ENCODE data around the gene CUEDC2. TPM values are rescaled to one million over a fixed set of nuclear protein-coding genes. Genes with fewer than 3 reads are reported as not detected.
A peak's percentile ranks its signal among the peaks of the same experiment; 100 is the strongest.

Gene CUEDC2
- total and polyA plus RNA-seq, 5 donors = 68.7 to 94.6 (median 73.1) TPM

- 91% methylated on average over 22 of the region's 22 CpGs for WGBS
- peaks cover 2% of the 10 kb centered on the region for H3K4me1 ChIP-seq (ENCODE audit: control insufficient read depth, insufficient read depth, low read length)
- no peak overlapping the region for H3K27ac ChIP-seq (ENCODE audit: low read length)
- ATAC-seq (no peak), DNase-seq (peak in 2 of 3 donors; percentile 56 to 74)
- H3K4me3 ChIP-seq (ENCODE audit: low read length) = no peak overlapping the region
- no peaks in the 10 kb centered on the region for H3K9me3 ChIP-seq (ENCODE audit: control insufficient read depth, low read length)
- intact Hi-C loops (cut with DNase I) = loop anchor here in 2 of 4 donors (5.0 to 10.0 kb wide), 2 partner anchors 77 to 184 kb away; no protein-coding TSS in a partner anchor
- H3K27me3 ChIP-seq (ENCODE audit: control insufficient read depth, insufficient read depth) = no peaks in the 10 kb centered on the region
Measured at GRCh38 chr10:102400598-102401341, 31.6 kb downstream of the CUEDC2 start.

- Histone ChIP-seq H3K27me3 (ENCODE audit: control insufficient read depth, insufficient read depth) (no peaks in the 10 kb centered on the region), H3K27ac (ENCODE audit: low read length) (no peak overlapping the region), H3K9me3 (ENCODE audit: control insufficient read depth, low read length) (no peaks in the 10 kb centered on the region), H3K4me1 (ENCODE audit: control insufficient read depth, insufficient read depth, low read length) (peaks cover 2% of the 10 kb centered on the region), H3K4me3 (ENCODE audit: low read length) (no peak overlapping the region)
- ATAC-seq = no peak
- DNase-seq = peak in 2 of 3 donors; percentile 56 to 70
- intact Hi-C loops (cut with DNase I) = loop anchor here in 2 of 4 donors (5.0 to 10.0 kb wide), 2 partner anchors 77 to 185 kb away; no protein-coding TSS in a partner anchor
- 84% methylated on average over 17 of the region's 17 CpGs for WGBS
Measured at GRCh38 chr10:102400076-102400475, 32.3 kb downstream of the CUEDC2 start.

GRCh38 chr10:102399217-102400021, 33.0 kb downstream of the CUEDC2 start:
- intact Hi-C loops (cut with DNase I) = loop anchor here (5.0 to 10.0 kb wide), 4 partner anchors 78 to 185 kb away; partner anchors contain the start of gene ELOVL3 (in 1 of the 4)
- H3K27me3 ChIP-seq (ENCODE audit: control insufficient read depth, insufficient read depth) = no peaks in the 10 kb centered on the region
- H3K4me3 ChIP-seq (ENCODE audit: low read length) = peak overlapping the region; percentile 52
- no peaks in the 10 kb centered on the region for H3K9me3 ChIP-seq (ENCODE audit: control insufficient read depth, low read length)
- H3K27ac ChIP-seq (ENCODE audit: low read length) = peak overlapping the region; percentile 28
- ATAC-seq (peak; percentile 75 to 79), DNase-seq (peak; percentile 91 to 97 (median 97))
- H3K4me1 ChIP-seq (ENCODE audit: control insufficient read depth, insufficient read depth, low read length) = peaks cover 2% of the 10 kb centered on the region
- WGBS = 4% methylated on average over 72 of the region's 72 CpGs

GRCh38 chr10:102398172-102399020, 34.0 kb downstream of the CUEDC2 start:
- intact Hi-C loops (cut with DNase I) = loop anchor here in 2 of 4 donors (5.0 to 10.0 kb wide), 3 partner anchors 171 to 186 kb away; partner anchors contain the start of gene ELOVL3 (in 1 of the 2)
- peaks cover 2% of the 10 kb centered on the region for H3K4me1 ChIP-seq (ENCODE audit: control insufficient read depth, insufficient read depth, low read length)
- ATAC-seq (no peak), DNase-seq (peak in 2 of 3 donors; percentile 56 to 67)
- no peak overlapping the region for H3K27ac ChIP-seq (ENCODE audit: low read length)
- H3K4me3 ChIP-seq (ENCODE audit: low read length) = no peak overlapping the region
- 86% methylated on average over 21 of the region's 21 CpGs for WGBS
- H3K9me3 ChIP-seq (ENCODE audit: control insufficient read depth, low read length) = no peaks in the 10 kb centered on the region
- no peaks in the 10 kb centered on the region for H3K27me3 ChIP-seq (ENCODE audit: control insufficient read depth, insufficient read depth)

- Histone ChIP-seq H3K4me1 (ENCODE audit: control insufficient read depth, insufficient read depth, low read length) (peaks cover 2% of the 10 kb centered on the region), H3K27me3 (ENCODE audit: control insufficient read depth, insufficient read depth) (no peaks in the 10 kb centered on the region), H3K27ac (ENCODE audit: low read length) (no peak overlapping the region), H3K9me3 (ENCODE audit: control insufficient read depth, low read length) (no peaks in the 10 kb centered on the region), H3K4me3 (ENCODE audit: low read length) (no peak overlapping the region)
- ATAC-seq (no peak), DNase-seq (peak in 2 of 3 donors; percentile 34 to 51)
- 93% methylated on average over 14 of the region's 14 CpGs for WGBS
- intact Hi-C loops (cut with DNase I) = loop anchor here in 2 of 4 donors (5.0 to 10.0 kb wide), 3 partner anchors 170 to 187 kb away; partner anchors contain the start of gene ELOVL3 (in 1 of the 2)
Measured at GRCh38 chr10:102397222-102398171, 34.9 kb downstream of the CUEDC2 start.

DNA sequence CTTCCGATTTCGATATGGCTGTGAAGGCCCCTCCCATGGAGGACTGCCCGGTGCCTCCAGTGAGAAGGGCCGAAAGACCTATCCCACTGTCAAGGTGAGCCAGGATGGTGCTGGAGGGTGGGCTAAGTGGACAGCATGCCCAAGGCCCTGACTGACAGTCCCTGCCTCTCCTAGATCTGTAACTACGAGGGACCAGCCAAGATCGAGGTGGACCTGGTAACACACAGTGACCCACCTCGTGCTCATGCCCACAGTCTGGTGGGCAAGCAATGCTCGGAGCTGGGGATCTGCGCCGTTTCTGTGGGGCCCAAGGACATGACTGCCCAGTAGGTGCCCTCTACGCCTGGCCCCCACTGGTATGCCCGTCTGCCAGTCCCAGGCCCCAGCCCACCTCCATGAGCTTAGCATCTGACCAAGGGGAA, 35.6 kb downstream of the CUEDC2 start:
- Histone ChIP-seq H3K4me3 (ENCODE audit: low read length) (no peak overlapping the region), H3K4me1 (ENCODE audit: control insufficient read depth, insufficient read depth, low read length) (peaks cover 2% of the 10 kb centered on the region), H3K27ac (ENCODE audit: low read length) (no peak overlapping the region), H3K27me3 (ENCODE audit: control insufficient read depth, insufficient read depth) (no peaks in the 10 kb centered on the region), H3K9me3 (ENCODE audit: control insufficient read depth, low read length) (no peaks in the 10 kb centered on the region)
- intact Hi-C loops (cut with DNase I) = loop anchor here in 2 of 4 donors (5.0 to 10.0 kb wide), 3 partner anchors 169 to 188 kb away; partner anchors contain the start of gene ELOVL3 (in 1 of the 2)
- ATAC-seq = no peak
- DNase-seq = peak in 2 of 3 donors; percentile 41 to 51
- WGBS = 85% methylated on average over 12 of the region's 12 CpGs

GRCh38 chr10:102396317-102396650, 36.1 kb downstream of the CUEDC2 start:
- DNase-seq = peak in 1 of 3 donors; percentile 46
- intact Hi-C loops (cut with DNase I) = loop anchor here in 2 of 4 donors (5.0 to 10.0 kb wide), 3 partner anchors 169 to 189 kb away; partner anchors contain the start of gene ELOVL3 (in 1 of the 2)
- no peak overlapping the region for H3K27ac ChIP-seq (ENCODE audit: low read length)
- 55% methylated on average over 4 of the region's 4 CpGs for WGBS
- H3K4me3 ChIP-seq (ENCODE audit: low read length) = peak overlapping the region; percentile 78
- H3K27me3 ChIP-seq (ENCODE audit: control insufficient read depth, insufficient read depth) = no peaks in the 10 kb centered on the region
- no peak for ATAC-seq
- no peaks in the 10 kb centered on the region for H3K9me3 ChIP-seq (ENCODE audit: control insufficient read depth, low read length)
- peaks cover 2% of the 10 kb centered on the region for H3K4me1 ChIP-seq (ENCODE audit: control insufficient read depth, insufficient read depth, low read length)

DNA sequence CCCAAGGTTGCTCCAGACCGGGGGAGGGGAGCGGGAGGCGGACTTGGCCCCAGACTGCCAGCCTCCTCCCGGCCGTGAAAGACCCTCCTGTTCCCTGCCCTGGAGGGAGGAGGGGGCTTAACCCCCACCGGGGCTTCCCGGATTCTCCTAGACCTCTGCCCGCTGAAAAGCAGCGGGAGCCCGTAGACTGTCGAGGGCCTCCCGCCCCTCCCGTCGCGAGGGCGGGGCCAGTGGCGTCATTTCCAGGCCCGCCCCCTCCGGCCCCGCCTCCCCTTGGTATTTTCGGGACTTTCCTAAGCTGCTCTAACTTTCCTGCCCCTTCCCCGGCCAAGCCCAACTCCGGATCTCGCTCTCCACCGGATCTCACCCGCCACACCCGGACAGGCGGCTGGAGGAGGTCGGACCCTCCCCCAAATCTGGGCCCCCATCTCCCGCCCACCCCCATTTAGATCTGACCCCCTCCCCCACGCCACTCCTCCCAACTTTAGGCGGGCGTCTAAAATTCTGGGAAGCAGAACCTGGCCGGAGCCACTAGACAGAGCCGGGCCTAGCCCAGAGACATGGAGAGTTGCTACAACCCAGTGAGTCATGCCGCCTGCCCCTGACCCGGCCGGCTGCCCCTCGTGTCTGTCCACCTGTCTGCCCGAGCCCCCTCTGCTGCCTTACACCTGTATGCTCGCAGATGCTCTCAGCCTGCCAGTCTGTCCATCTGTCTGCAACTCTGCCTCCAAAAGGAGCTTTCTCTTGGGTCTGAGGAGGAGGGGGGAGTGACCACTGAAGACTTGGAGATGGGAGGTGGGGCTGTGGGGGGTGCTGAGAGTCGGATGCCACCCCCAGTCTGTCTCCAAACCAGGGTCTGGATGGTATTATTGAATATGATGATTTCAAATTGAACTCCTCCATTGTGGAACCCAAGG, 36.7 kb downstream of the CUEDC2 start, which contains the start of gene NFKB2:
Gene NFKB2 (plus strand): TSS at position 306 of the 917 bp plus-strand sequence. CDS start 255 bp downstream, at position 561.
- ATAC-seq (peak; percentile 76 to 79), DNase-seq (peak; percentile 90 to 96 (median 95))
- Histone ChIP-seq H3K9me3 (ENCODE audit: control insufficient read depth, low read length) (no peaks in the 10 kb centered on the region), H3K4me3 (ENCODE audit: low read length) (peak within 1 kb of the TSS; percentile 78), H3K4me1 (ENCODE audit: control insufficient read depth, insufficient read depth, low read length) (peaks cover 2% of the 10 kb centered on the region), H3K27ac (ENCODE audit: low read length) (peak within 1 kb of the TSS; percentile 97), H3K27me3 (ENCODE audit: control insufficient read depth, insufficient read depth) (no peaks in the 10 kb centered on the region)
- under 1% methylated on average over 42 of the region's 42 CpGs for WGBS
- intact Hi-C loops (cut with DNase I) = loop anchor here in 2 of 4 donors (5.0 to 10.0 kb wide), 3 partner anchors 168 to 189 kb away; partner anchors contain the start of gene ELOVL3 (in 1 of the 2)
